HG03521 (cell line): Measurements from ENCODE around the gene BANK1.
"Not testable (repeated sequence)": the region's sequence is repeated elsewhere in the genome, so short reads cannot be mapped to it uniquely, and the experiment has no call there.

Source experiments
- ATAC-seq: cut with Tn5 transposase; IDR thresholded peaks from one replicate; pipeline ENCODE4 v1.9.1; 2021; ENCODE audit warnings: mild to moderate bottlenecking, moderate library complexity; ENCODE audit not compliant: unreplicated experiment

The BANK1 gene

DNA sequence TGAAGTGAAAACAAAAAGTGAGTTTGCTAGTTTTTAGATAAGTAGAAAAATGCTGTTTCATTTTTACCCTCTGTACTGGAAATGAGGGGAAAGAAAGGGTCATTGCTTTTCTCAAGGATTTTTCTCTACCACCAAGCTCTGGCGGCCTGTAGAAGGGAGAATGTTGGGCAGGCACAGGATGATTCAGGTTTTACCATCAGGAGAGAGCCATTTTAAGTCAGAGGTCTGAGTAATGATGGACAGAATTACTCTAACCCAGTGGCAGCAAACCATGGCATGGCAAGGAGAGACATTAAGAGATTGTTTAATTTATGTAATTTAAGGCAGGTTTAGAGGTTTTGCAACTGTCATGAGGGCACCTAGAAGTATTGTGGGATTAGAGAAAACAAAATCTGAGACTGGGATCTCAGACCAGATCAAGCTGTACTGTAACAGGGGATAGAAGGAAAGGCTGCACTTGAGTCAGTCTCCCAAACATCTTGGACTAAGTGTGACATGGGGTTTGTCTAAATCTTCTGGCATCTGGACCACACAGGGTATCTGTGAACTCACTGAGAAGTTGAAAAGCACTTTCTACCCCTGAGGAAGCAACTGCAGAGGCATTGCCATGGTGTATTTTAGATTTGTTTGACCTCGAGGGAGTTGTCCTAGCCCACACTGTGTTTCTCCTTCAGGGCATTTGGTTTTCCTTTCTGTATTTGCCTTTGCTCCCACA, 81.6 kb downstream of the BANK1 start:
- ATAC-seq: no peak

GRCh38 chr4:101885574-101885973, 95.0 kb downstream of the BANK1 start:
- ATAC-seq: no peak

DNA sequence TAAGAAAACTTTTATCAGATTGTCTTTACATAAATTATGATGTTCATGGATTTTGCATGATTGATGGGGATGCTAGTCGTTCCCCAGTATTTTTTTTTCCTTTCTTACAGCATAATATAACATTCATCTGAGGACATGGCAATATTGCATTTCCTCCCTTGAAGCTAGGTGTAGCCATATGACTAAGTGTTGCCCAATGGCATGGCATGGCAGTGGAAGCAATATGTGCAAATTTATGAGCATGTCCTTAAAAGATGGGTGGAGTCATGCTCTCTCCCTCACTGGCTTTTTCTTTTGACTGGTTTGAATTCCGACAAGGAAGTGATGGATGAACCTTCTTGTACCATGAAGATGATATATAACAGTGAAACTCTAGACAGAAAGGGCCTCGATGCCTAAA, 96.3 kb downstream of the BANK1 start:
- no peak for ATAC-seq

GRCh38 chr4:101888472-101888871, 97.9 kb downstream of the BANK1 start:
- no peak for ATAC-seq

DNA sequence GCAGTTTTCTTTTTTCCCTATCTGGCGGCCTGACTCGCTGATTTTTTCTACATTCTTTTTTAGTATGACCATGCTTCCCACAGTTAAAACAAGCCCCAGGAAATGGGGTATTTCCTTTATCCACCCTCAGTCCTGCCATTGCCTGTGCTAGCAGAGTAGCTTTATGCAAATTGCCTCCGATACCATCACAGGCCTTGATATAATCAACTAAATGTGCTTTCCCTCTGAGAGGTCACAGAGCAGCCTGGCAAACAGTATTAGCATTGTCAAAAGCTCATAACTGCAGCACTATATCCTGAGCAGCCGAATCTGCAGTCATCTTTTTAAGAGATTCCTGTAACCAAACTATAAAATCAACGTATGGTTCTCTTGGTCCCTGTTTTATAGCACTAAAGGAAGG, 115.0 kb downstream of the BANK1 start:
- ATAC-seq: not testable (repeated sequence)

GRCh38 chr4:101910786-101911373, 120.3 kb downstream of the BANK1 start:
- no peak for ATAC-seq

DNA sequence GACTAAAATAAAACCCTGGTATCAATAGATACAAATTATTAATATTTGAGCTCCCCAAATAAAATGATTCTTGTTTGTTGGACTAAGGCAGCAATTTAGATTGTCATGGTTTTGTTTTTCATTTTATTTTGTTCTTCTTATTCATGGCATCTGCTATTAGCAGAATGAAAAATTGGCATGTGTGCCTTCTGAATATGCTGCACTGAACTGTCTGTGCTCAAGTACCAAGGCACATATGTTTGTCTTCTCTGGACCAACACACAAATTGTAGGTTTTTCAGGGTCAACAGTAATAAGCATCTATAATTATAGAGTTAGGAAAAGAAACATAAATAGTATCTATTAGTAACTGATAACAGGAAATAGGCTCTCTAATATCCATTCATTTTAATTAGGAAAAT, 121.1 kb downstream of the BANK1 start:
- ATAC-seq: no peak

DNA sequence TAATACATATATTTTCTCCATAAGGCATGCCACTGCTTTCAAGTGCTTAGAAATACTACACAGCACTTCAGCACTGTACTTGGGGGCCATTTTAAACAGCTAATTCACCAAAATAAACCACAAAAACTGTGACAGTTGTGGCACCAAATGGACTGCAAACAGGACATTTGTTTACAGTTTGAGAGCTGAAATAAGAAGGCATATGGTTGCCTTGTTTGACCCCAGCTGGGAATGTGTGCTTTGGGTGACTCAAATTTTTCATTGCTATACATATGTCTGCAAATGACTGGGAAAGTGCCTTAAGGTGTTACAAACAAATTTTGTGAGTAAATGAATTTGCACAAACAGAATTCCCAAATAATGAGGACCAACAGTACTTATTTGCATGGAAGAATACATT, 124.2 kb downstream of the BANK1 start:
- ATAC-seq: no peak

DNA sequence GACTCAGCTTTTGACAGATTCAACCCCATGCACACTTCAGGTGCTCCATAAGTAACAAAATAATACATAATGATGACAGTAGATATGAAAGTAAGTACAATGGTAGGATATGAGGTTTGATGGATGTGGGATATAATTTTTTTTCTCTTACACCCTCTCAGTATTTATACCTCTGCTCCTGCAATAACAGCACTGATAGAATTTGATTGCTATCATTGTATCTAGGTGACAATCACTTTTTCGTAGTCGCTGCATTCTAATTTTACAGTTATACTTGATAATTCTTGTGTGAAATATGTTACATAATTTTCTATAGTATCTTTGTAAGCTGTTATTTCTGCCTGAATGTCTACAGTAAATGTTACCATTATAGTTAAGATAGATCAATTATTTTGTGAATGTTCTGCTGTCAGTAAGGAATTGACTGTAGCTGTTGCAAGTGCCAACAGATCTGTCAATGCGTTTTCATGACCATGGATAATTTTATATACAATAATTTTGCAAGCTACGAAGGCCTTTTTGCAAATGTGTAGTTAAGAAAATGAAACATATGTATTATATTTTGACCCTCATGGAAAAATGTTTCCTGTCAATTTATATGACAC, 128.9 kb downstream of the BANK1 start:
- no peak for ATAC-seq

DNA sequence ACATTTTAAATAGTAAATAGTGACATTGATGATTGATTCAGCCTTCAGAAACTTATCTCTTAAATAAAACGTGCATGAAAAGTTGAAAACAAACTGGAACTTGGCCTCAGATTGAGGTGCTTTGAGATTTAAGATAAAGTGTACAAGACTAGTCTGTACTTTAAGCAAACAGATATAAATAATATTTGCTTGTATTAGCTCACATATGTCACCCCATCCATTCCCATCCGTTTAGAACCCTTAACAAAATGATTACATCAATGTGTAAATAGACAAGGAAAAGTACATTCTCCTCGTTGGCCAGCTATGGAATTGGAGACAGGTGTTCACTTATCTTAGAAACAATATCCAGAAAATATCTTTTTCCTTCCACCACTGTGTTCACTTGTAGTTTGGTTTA, 130.8 kb downstream of the BANK1 start:
- ATAC-seq: no peak

DNA sequence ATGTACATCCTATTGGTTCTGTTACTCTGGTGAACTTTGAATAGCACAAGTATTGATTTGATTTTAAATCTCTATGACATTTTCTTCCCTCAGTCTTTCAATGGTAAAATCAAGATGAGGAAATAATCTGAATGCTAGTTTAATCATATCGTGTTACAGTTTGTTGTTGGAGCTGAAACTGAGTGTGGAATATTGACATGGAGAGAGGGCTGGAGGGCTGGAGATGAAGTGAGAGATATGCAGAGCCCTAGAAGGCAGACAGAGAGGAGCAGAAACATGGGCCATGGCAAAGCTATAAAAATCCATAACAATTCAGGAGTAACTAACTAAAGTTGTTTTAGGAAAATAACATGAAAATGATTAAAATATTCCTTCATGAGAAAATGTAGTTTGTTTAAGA, 141.1 kb downstream of the BANK1 start:
- ATAC-seq: no peak

DNA sequence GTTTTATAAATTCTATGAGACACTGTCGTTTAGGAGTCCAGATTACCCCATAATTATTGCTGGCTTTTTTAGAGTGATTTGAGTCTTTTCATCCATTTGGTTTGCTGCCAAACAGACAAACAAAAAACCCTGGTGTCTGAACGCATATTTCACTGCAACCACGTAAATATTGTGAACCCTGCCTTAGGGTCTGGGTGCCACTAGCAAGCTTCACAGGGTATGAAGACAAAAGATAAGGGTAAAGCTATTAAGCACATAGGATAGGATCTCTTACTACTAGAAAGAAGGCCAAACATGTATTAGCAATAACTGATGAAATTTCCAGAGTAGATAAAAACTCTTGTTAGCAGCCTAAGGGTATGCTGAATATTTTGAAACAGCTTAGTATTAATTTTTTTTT, 143.3 kb downstream of the BANK1 start:
- no peak for ATAC-seq

DNA sequence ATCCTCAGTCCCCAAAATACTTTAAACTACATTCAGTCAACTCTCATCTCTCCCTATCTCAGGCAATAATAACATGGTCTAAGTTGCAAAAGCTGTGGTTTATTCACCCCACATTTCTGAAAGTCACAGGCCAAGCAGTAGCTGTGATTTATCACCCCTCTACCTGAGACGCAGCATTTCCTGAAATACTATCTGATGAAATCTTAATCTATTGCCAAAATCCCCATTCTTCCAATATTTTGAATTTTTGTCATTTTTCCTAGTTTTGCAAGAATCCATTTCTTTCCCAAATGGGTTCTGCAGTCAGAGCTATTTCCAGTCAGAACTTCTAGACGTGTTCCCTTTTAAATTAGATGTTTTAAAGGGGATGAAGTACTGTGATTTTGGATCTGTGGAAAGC, 148.3 kb downstream of the BANK1 start:
- no peak for ATAC-seq

DNA sequence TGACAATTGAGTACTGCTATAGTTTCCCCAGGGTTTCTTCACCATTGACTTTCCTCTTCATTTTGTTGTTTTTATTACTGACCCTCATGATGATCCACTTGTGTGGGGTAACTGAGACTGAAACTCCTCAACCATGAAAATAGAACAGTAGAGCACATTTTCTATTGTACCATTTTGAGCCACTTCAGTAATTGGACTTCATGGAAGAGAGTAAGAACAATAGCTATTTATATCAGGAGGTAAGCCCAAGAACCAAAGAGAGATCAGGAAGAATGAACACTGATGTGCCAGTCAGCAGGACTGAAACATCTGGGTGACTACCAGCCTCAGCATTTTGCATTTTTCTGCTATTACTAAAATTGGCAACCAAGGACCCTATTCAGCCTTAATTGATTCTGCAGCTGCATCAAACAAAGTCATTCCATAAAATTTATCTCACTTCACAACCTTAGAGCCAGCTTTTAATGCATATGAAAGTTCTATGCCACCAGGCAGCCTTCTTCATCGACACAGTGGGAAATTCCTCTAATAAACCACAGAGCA, 151.4 kb downstream of the BANK1 start:
- ATAC-seq: no peak

DNA sequence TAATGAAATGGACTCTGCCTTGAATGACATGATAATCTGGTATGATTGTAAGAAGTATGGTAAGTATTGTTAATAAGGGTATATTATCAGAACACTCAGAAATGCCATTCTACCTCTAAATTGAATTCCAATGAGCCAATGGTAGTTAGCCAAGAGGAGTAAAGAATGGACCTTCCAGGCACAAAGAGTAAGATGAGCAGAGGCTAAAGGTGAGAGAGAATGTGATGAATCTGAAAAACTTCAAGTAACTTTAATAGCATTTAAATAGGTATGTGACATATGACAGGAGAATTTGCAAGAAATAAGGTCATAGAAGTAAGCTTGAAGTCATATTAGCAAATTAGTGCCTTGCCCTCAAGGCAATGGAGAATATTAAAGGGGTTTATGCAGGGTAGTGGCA, 152.4 kb downstream of the BANK1 start:
- ATAC-seq: no peak

DNA sequence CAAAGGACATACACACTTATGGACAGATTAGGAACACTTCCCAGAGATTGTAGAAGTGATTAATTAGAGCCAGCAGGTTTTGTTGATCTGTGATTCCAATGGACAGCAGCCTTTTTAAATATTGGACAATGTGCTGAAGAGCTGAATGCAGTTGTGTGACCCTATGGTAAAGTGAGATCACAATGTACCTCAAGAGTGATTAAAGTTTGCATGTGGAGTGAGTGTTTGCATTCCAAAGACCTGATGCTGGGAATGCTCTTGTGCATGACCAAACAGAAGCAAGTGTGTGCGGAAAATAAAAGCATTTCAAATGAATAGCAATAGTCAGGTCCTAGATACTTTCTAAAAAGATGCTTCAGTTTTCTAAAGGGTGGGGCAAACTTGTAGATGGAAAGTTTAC, 154.1 kb downstream of the BANK1 start:
- ATAC-seq: no peak

GRCh38 chr4:101948055-101948454, 157.5 kb downstream of the BANK1 start:
- ATAC-seq: no peak

DNA sequence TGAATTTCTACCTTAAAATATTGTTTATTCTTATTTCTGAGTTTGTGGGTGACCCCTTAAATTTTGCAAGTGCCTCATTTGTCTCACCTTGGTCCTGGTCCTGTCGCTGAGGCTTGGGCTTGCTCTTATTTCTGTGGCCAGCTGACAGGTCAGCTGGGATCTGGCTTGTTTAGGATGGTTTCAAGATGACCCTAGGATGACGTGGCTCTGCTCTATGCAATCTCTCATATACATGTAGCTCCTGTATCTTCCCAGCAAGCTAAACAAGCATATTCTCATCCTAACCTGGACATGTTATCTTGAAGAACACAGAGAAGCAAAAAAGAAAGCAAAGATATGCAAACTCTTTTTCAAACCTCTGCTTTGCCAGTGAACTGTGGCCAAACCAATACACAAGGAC, 158.4 kb downstream of the BANK1 start:
- no peak for ATAC-seq

DNA sequence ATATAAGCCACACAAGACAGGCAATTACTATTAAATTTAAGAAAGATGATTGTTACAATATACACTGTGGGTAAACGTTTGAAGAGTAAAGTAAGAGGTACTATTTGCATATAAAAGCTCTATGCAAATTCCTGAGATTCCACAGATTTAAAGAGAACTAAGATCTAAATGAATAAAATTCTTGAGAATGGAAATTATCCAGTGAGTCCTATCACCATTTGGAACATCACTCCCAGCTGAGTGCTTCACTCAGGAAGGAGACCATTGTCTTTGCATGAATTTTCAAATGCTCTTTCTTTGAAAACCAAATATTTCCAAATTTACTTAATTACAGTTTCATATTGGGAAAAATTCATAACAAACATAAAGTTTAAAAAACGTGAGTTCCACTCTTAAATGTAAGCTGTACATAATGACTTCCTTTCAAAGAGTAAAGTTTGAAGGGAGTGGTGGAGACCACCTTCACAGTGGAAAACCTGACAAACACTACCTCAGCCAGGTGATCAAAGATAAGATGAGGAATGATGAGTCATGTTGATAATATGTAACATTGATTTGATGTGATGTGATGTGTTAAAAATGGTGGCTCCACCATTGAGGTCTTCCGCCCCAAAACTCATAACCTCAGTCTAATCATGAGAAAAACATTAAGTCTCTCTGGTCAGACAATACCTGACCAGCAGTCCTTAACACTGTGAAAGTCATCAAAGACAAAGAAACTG, 159.9 kb downstream of the BANK1 start:
- ATAC-seq: no peak

DNA sequence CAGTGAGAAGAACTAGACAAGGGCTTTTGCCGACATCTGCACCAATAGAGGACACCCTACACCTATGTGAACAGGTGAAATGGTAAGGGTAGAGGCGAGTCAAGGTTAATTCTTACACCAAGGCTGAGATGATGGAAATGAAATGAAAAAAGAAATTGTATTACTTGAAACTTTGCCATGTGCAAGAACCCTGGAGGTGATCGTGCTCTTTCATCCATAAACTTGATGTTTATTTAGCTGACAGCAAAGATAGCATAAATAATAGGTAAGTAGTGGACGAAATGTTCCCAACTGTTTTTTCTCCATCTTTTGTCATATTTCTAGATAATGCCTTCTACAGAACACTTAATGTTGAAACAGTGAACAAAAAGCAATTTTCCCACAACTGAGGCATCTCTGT, 162.5 kb downstream of the BANK1 start:
- ATAC-seq: no peak

- no peak for ATAC-seq
Measured at GRCh38 chr4:101953949-101954348, 163.4 kb downstream of the BANK1 start.

- no peak for ATAC-seq
Measured at GRCh38 chr4:101954351-101954750, 163.8 kb downstream of the BANK1 start.
